RWPE2 (cell line): Measurements from ENCODE around the gene MORC2.

ENCODE experiments used
- ATAC-seq: fragments of 200-7000 bp; cut with Tn5 transposase; 3 replicates; pipeline ENCODE4 v1.9.1; 2021; ENCODE audit warnings: low read depth
- DNase-seq: peaks from one replicate; pipeline ENCODE4 v3.0.0-alpha.2; 2020; ENCODE audit warnings: low spot score
- H3K27ac ChIP-seq: fragments of 450-650 bp; 2 replicates; pipeline ENCODE4 v1.5.1; 2017; ENCODE audit warnings: mild to moderate bottlenecking; ENCODE audit not compliant: poor library complexity, severe bottlenecking
- H3K27me3 ChIP-seq: fragments of 250-450 bp; sonication (Bioruptor Pico); 2 replicates; pipeline ENCODE4 v1.5.1; 2021; ENCODE audit warnings: mild to moderate bottlenecking, moderate library complexity; ENCODE audit not compliant: insufficient read depth, poor library complexity, severe bottlenecking
- H3K36me3 ChIP-seq: fragments of 250-450 bp; sonication (Bioruptor Pico); 2 replicates; pipeline ENCODE4 v1.5.1; 2020; ENCODE audit warnings: low read depth, mild to moderate bottlenecking, moderate library complexity
- H3K4me1 ChIP-seq: fragments of 250-450 bp; sonication (Bioruptor Pico); 2 replicates; pipeline ENCODE4 v1.5.1; 2021; ENCODE audit warnings: mild to moderate bottlenecking, moderate library complexity; ENCODE audit not compliant: insufficient read depth, poor library complexity, severe bottlenecking
- H3K4me3 ChIP-seq: fragments of 250-450 bp; sonication (Bioruptor Pico); 2 replicates; pipeline ENCODE4 v1.5.1; 2021; ENCODE audit warnings: mild to moderate bottlenecking, moderate library complexity; ENCODE audit not compliant: severe bottlenecking
- H3K9me3 ChIP-seq: fragments of 250-450 bp; sonication (Bioruptor Pico); 2 replicates; pipeline ENCODE4 v1.5.1; 2021; ENCODE audit warnings: mild to moderate bottlenecking, moderate library complexity; ENCODE audit not compliant: severe bottlenecking
- CTCF ChIP-seq: fragments of 450-650 bp; IDR thresholded peaks from one replicate; pipeline ENCODE4 v1.5.1; 2017; ENCODE audit warnings: mild to moderate bottlenecking, moderate library complexity; ENCODE audit not compliant: poor library complexity, severe bottlenecking

Gene MORC2

GRCh38 chr22:30968015-30968923 is at the start of gene MORC2:
Gene MORC2 (minus strand): TSS chr22:30968774. CDS start chr22:30967889, 885 bp downstream.
- peak within 1 kb of the TSS; percentile 73 for H3K27ac ChIP-seq
- peak; percentile 55 for DNase-seq
- no peaks in the 10 kb centered on the region for H3K27me3 ChIP-seq
- peaks cover 6% of the 10 kb centered on the region for H3K4me1 ChIP-seq
- peaks cover 59% of the 10 kb centered on the region for H3K36me3 ChIP-seq
- peak within 1 kb of the TSS; percentile 52 for H3K4me3 ChIP-seq
- no peak for TF ChIP-seq CTCF
- ATAC-seq, result 0 out of 3 replicates have a peak, but pooled peaks have one; percentile 4
- peaks cover 10% of the 10 kb centered on the region for H3K9me3 ChIP-seq

- ATAC-seq, result no peak
- no peak for DNase-seq
- Histone ChIP-seq H3K4me1 (no peaks in the 10 kb centered on the region), H3K27ac (no peak overlapping the region), H3K4me3 (no peak overlapping the region), H3K36me3 (no peaks in the 10 kb centered on the region), H3K9me3 (no peaks in the 10 kb centered on the region), H3K27me3 (no peaks in the 10 kb centered on the region)
- no peak for TF ChIP-seq CTCF
Measured at GRCh38 chr22:31005535-31005934, 37.0 kb upstream of the MORC2 start.

- DNase-seq (no peak), ATAC-seq (no peak)
- no peaks in the 10 kb centered on the region for H3K4me1 ChIP-seq
- TF ChIP-seq CTCF, result no peak
- H3K36me3 ChIP-seq, result no peaks in the 10 kb centered on the region
- no peaks in the 10 kb centered on the region for H3K27me3 ChIP-seq
- H3K27ac ChIP-seq, result no peak overlapping the region
- no peaks in the 10 kb centered on the region for H3K9me3 ChIP-seq
- no peak overlapping the region for H3K4me3 ChIP-seq
Measured at GRCh38 chr22:31001124-31001770, 32.7 kb upstream of the MORC2 start.

- TF ChIP-seq CTCF, result no peak
- DNase-seq (no peak), ATAC-seq (no peak)
- Histone ChIP-seq H3K9me3 (no peaks in the 10 kb centered on the region), H3K27ac (no peak overlapping the region), H3K4me3 (no peak overlapping the region), H3K4me1 (no peaks in the 10 kb centered on the region), H3K27me3 (no peaks in the 10 kb centered on the region), H3K36me3 (no peaks in the 10 kb centered on the region)
Measured at GRCh38 chr22:30998329-30998728, 29.8 kb upstream of the MORC2 start.
